ENCODE results near the gene RPS23. TPM values are rescaled to one million over a fixed set of nuclear protein-coding genes. Genes with fewer than 3 reads are reported as not detected.

RPS23 gene
- total RNA-seq (2014; rRNA removed; shearing (Covaris generic)) (3,790 and 5,581 TPM in 2 replicates), total RNA-seq (2022) (2,928 and 2,952 TPM in 2 replicates), Bru-seq, nascent RNA (percentile 100 among the genes with signal in this experiment), BruChase-seq, experiment 1, labeled RNA remaining after a 6-hour chase (percentile 100 among the genes with signal in this experiment), BruChase-seq, experiment 2, labeled RNA remaining after a 2-hour chase (percentile 99 among the genes with signal in this experiment)
- long read RNA-seq, transcript RPS23-203 (3 exons, 576 nt): minor isoform, 31 of 397 reads
- long read RNA-seq, transcript RPS23-201 (4 exons, 3,437 nt): major isoform, 342 of 397 reads
- long read RNA-seq, partial matches to known transcripts: 14 of 397 reads
- long read RNA-seq, other reads (novel, unspliced or antisense): 9 of 397 reads

DNA sequence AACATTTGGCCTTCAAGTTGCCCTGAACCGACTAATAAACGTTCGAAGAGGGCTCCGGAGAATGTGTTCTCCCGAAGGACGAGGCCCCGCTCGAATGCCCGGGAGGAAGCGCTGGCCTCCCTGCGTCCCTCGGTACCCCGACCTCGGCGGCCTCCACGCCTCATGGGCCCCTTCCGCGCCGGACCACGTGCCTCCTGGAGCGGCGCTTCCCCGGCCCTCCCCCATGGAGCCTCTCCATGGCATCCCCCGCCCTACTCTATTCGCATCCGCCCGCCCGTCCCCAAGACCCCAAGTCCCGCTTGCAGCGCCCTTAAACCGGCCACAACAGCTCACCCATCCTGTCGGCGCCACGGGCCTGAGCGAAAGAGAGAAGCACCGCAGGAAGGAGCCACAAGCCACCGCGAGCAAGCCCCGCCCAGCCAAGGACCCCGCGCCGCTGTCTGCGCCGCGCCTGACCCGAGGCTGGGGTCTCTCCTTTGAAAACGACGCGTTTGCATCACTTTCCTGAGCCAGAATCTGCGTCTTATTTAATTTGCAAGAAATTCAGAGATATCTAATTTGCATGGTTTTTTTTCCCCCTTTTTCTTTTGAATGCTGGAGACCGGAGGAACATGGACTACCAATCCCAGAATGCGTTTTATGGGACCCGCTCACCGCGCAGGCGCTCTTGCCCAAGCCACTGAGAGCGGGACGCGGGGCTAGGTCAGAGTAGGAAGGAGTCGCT lies at the start of gene RPS23:
Gene RPS23, minus strand, starts transcription at position 368 of the 724 bp plus-strand sequence. Its CDS starts 31 bp downstream, at position 337.
- H4K20me1 ChIP-seq (ENCODE audit: insufficient read depth, low read length): peaks cover 19% of the 10 kb centered on the region; the same call in 1 of the 2 replicates
- peaks cover 37% of the 10 kb centered on the region for H3K79me2 ChIP-seq (ENCODE audit: insufficient read depth, low read depth, low read length)
- peak within 1 kb of the TSS; percentile 99 for H3K4me3 ChIP-seq (ENCODE audit: low read depth, low read length, poor library complexity, severe bottlenecking)
- ChIA-PET POLR2A (interaction anchor here (0.6 to 2.5 kb wide), 8 partner anchors 8 to 131 kb away, joined by 3 to 9 read pairs (median 6); no protein-coding TSS in a partner anchor), CTCF (ENCODE audit: unreplicated experiment) (no interaction called here)
- no peak for TF ChIP-seq EZH2phosphoT487 (IDR thresholded peaks at IDR 0.05; ENCODE audit: borderline replicate concordance, low read depth, low read length)
- TF ChIP-seq, protein P1, sequence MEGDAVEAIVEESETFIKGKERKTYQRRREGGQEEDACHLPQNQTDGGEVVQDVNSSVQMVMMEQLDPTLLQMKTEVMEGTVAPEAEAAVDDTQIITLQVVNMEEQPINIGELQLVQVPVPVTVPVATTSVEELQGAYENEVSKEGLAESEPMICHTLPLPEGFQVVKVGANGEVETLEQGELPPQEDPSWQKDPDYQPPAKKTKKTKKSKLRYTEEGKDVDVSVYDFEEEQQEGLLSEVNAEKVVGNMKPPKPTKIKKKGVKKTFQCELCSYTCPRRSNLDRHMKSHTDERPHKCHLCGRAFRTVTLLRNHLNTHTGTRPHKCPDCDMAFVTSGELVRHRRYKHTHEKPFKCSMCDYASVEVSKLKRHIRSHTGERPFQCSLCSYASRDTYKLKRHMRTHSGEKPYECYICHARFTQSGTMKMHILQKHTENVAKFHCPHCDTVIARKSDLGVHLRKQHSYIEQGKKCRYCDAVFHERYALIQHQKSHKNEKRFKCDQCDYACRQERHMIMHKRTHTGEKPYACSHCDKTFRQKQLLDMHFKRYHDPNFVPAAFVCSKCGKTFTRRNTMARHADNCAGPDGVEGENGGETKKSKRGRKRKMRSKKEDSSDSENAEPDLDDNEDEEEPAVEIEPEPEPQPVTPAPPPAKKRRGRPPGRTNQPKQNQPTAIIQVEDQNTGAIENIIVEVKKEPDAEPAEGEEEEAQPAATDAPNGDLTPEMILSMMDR (conservative IDR thresholded peaks at IDR 0.05; ENCODE audit: low read length): no peak
- H3K27ac ChIP-seq (ENCODE audit: low read depth, low read length, poor library complexity, severe bottlenecking): peak within 1 kb of the TSS; percentile 76
- H3K4me2 ChIP-seq (ENCODE audit: low read length): peak within 1 kb of the TSS; percentile 85
- intact Hi-C loops (cut with micrococcal nuclease; ENCODE audit: unreplicated experiment): no loop called here
- H2AFZ ChIP-seq (ENCODE audit: low read length): peak within 1 kb of the TSS; percentile 64
- BruUV-seq (replicated peaks): no TSS peak
- peaks cover 45% of the 10 kb centered on the region for H3K4me1 ChIP-seq (ENCODE audit: insufficient read depth, low read length, poor library complexity, severe bottlenecking)
- peaks cover 49% of the 10 kb centered on the region for H3K36me3 ChIP-seq (ENCODE audit: insufficient read depth, low read length)
- H3K9me3 ChIP-seq (ENCODE audit: low read length): no peaks in the 10 kb centered on the region
- no peaks in the 10 kb centered on the region for H3K9me2 ChIP-seq (ENCODE audit: insufficient read depth, low read length)
- DNase-seq (ENCODE audit: low spot score): peak; percentile 96

DNA sequence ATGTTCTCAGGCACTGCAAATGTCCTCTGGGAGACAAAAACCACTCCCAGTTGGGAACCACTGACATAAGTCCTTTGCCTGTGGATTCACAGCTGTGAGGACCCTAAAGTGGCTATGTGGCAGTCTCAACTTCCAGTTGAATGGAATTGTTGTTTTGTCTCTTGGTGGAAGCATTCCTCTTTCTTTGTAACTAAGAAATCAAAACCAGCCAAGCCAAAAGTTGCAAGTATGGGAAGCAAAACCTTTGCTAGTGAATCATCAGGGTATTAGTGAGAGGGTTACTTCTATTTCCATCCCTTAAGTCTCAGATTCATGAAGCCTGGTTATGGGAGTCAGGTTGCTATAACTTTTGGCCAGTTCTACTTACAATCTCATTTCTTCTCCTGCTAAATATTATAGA lies 49.8 kb upstream of the RPS23 start:
- DNase-seq (ENCODE audit: low spot score): no peak
- ChIA-PET POLR2A (no interaction called here), CTCF (ENCODE audit: unreplicated experiment) (no interaction called here)
- Histone ChIP-seq H3K4me1 (ENCODE audit: insufficient read depth, low read length, poor library complexity, severe bottlenecking) (no peaks in the 10 kb centered on the region), H3K4me2 (ENCODE audit: low read length) (no peak overlapping the region), H4K20me1 (ENCODE audit: insufficient read depth, low read length) (no peaks in the 10 kb centered on the region), H2AFZ (ENCODE audit: low read length) (no peak overlapping the region), H3K79me2 (ENCODE audit: insufficient read depth, low read depth, low read length) (no peaks in the 10 kb centered on the region), H3K4me3 (ENCODE audit: low read depth, low read length, poor library complexity, severe bottlenecking) (no peak overlapping the region), H3K27ac (ENCODE audit: low read depth, low read length, poor library complexity, severe bottlenecking) (no peak overlapping the region), H3K9me2 (ENCODE audit: insufficient read depth, low read length) (no peaks in the 10 kb centered on the region), H3K9me3 (ENCODE audit: low read length) (no peaks in the 10 kb centered on the region), H3K36me3 (ENCODE audit: insufficient read depth, low read length) (no peaks in the 10 kb centered on the region)
- no TSS peak for BruUV-seq (replicated peaks)
- intact Hi-C loops (cut with micrococcal nuclease; ENCODE audit: unreplicated experiment): no loop called here
- TF ChIP-seq EZH2phosphoT487 (IDR thresholded peaks at IDR 0.05; ENCODE audit: borderline replicate concordance, low read depth, low read length): no peak
- TF ChIP-seq, protein P1 (conservative IDR thresholded peaks at IDR 0.05; ENCODE audit: low read length): no peak
